GM19397 (cell line): Measurements from ENCODE around the gene NOSTRIN.
"Not testable (repeated sequence)": the region's sequence is repeated elsewhere in the genome, so short reads cannot be mapped to it uniquely, and the experiment has no call there.

Experiments used
- ATAC-seq: cut with Tn5 transposase; IDR thresholded peaks from one replicate; pipeline ENCODE4 v1.9.1; 2021; ENCODE audit warnings: mild to moderate bottlenecking, moderate library complexity; ENCODE audit not compliant: unreplicated experiment

The NOSTRIN gene

GRCh38 chr2:168787782-168788376 is 14.6 kb upstream of the NOSTRIN start:
- no peak for ATAC-seq

GRCh38 chr2:168789776-168790175 is 12.7 kb upstream of the NOSTRIN start:
- ATAC-seq = no peak

GRCh38 chr2:168790226-168790902 is 12.1 kb upstream of the NOSTRIN start:
- ATAC-seq = no peak

- ATAC-seq = not testable (repeated sequence)
Measured at GRCh38 chr2:168791140-168791539, 11.3 kb upstream of the NOSTRIN start.

- ATAC-seq = no peak
Measured at GRCh38 chr2:168793596-168793995, 8.8 kb upstream of the NOSTRIN start.

GRCh38 chr2:168794968-168795367 is 7.5 kb upstream of the NOSTRIN start:
- no peak for ATAC-seq

GRCh38 chr2:168796090-168796577 is 6.3 kb upstream of the NOSTRIN start:
- no peak for ATAC-seq

- ATAC-seq = no peak
Measured at GRCh38 chr2:168796583-168797285, 5.7 kb upstream of the NOSTRIN start.

GRCh38 chr2:168797286-168797655 is 5.2 kb upstream of the NOSTRIN start:
- no peak for ATAC-seq

GRCh38 chr2:168798076-168798887 is 4.2 kb upstream of the NOSTRIN start:
- no peak for ATAC-seq

GRCh38 chr2:168798888-168799410 is 3.5 kb upstream of the NOSTRIN start:
- no peak for ATAC-seq

- no peak for ATAC-seq
Measured at GRCh38 chr2:168801471-168801870, 966 bp upstream of the NOSTRIN start.

- ATAC-seq = no peak
Measured at GRCh38 chr2:168802859-168803725, 655 bp downstream of the NOSTRIN start.

GRCh38 chr2:168804214-168804613 is 1.8 kb downstream of the NOSTRIN start:
- ATAC-seq = no peak

- no peak for ATAC-seq
Measured at GRCh38 chr2:168805615-168806014, 3.2 kb downstream of the NOSTRIN start.

GRCh38 chr2:168809537-168809936 is 7.1 kb downstream of the NOSTRIN start:
- no peak for ATAC-seq

- no peak for ATAC-seq
Measured at GRCh38 chr2:168810235-168810634, 7.8 kb downstream of the NOSTRIN start.

- ATAC-seq = no peak
Measured at GRCh38 chr2:168811696-168812095, 9.3 kb downstream of the NOSTRIN start.

GRCh38 chr2:168814046-168814445 is 11.6 kb downstream of the NOSTRIN start:
- no peak for ATAC-seq
